HEK293 (cell line): Measurements from ENCODE around the gene TCP11X1.
"Not testable (repeated sequence)": the region's sequence is repeated elsewhere in the genome, so short reads cannot be mapped to it uniquely, and the experiment has no call there.

Experiments used
- CTCF ChIP-seq: fragments of 450-650 bp; formaldehyde crosslinking; IDR thresholded peaks from 2 replicates; pipeline ENCODE4 v1.5.1; 2016; ENCODE audit warnings: missing biosample characterization, missing genetic modification characterization
- PBX3 ChIP-seq: sonication (generic); formaldehyde crosslinking; IDR thresholded peaks from 2 replicates; pipeline ENCODE4 v1.8.1; 2022; ENCODE audit warnings: mild to moderate bottlenecking, moderate library complexity, missing genetic modification reagents
- RBAK ChIP-seq: fragments of 450-650 bp; formaldehyde crosslinking; IDR thresholded peaks from 2 replicates; pipeline ENCODE4 v1.5.1; 2016; ENCODE audit warnings: missing biosample characterization, missing genetic modification characterization
- SALL2 ChIP-seq: fragments of 450-650 bp; formaldehyde crosslinking; IDR thresholded peaks from 2 replicates; pipeline ENCODE4 v1.5.0; 2017; ENCODE audit warnings: missing biosample characterization, mild to moderate bottlenecking, missing genetic modification characterization, borderline replicate concordance
- SETDB1 ChIP-seq: IDR thresholded peaks from one replicate; pipeline ENCODE4 v1.6.1; 2017; ENCODE audit warnings: mild to moderate bottlenecking, low read length, moderate library complexity, mixed read lengths; ENCODE audit not compliant: insufficient read length
- TCF7L2 ChIP-seq: IDR thresholded peaks from 2 replicates; pipeline ENCODE4 v1.6.1; 2011; ENCODE audit warnings: low read depth, mild to moderate bottlenecking, inconsistent platforms, low read length, moderate library complexity, borderline replicate concordance
- ZBTB1 ChIP-seq: fragments of 450-650 bp; formaldehyde crosslinking; IDR thresholded peaks from 2 replicates; pipeline ENCODE4 v1.5.1; 2016; ENCODE audit warnings: missing biosample characterization, missing genetic modification characterization
- ZNF335 ChIP-seq: fragments of 450-650 bp; formaldehyde crosslinking; conservative IDR thresholded peaks from 2 replicates; pipeline ENCODE4 v1.5.1; 2016; ENCODE audit warnings: missing biosample characterization, missing genetic modification characterization
- ZNF549 ChIP-seq: fragments of 450-650 bp; IDR thresholded peaks from 2 replicates; pipeline ENCODE4 v1.5.1; 2018; ENCODE audit warnings: missing biosample characterization, missing genetic modification characterization, mild to moderate bottlenecking, inconsistent platforms, moderate library complexity
- ZNF629 ChIP-seq: fragments of 450-650 bp; formaldehyde crosslinking; IDR thresholded peaks from 2 replicates; pipeline ENCODE4 v1.5.1; 2017; ENCODE audit warnings: missing biosample characterization, missing genetic modification characterization

- not testable (repeated sequence) for TF ChIP-seq CTCF; ZNF335 (tag by site-specific recombination); RBAK (tag by site-specific recombination); SETDB1; PBX3; ZNF629 (tag by site-specific recombination); ZBTB1; ZNF549 (tag by site-specific recombination); TCF7L2; SALL2
These were observed 7.2 kb upstream of the TCP11X1 start for GRCh38 chrX:102207940-102208339.
